ENCODE measurements around the gene KCNIP1.

DNA sequence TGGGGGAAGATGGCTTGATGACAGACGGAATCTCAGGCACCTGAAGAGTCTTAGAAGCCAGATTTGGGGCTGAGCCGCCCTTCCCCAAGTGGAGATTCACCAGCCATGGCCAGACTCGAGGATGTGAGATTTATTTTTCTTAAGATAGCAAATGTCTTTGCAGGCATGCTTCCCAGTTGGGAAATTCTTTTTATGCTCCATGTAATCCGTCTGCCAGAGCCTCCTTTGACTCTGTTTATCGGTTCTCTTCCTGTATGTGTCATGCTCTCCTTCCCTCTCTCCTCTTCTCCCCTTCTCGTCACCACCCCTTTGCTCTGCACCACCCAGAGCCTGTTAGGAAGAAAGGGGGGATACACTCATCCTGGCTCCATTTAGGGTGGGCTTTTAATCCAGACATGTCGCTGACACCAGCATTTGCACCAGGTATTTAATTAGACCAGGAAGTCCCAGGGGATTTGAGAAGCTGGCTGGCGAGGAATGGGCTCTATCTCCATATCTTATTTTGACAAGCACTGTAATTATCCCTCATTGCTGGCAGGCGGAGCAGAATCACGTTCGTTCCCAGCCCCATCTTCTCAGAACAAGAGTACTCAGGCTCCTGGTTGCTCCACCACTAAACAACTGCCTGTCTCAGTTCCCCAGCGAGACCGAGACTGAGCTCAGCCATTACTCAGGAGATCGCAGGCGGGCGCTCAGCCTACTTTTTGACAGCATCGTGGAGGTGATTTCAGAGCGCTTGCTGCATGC is 50.9 kb downstream of the KCNIP1 start:
- TF ChIP-seq, protein P1, sequence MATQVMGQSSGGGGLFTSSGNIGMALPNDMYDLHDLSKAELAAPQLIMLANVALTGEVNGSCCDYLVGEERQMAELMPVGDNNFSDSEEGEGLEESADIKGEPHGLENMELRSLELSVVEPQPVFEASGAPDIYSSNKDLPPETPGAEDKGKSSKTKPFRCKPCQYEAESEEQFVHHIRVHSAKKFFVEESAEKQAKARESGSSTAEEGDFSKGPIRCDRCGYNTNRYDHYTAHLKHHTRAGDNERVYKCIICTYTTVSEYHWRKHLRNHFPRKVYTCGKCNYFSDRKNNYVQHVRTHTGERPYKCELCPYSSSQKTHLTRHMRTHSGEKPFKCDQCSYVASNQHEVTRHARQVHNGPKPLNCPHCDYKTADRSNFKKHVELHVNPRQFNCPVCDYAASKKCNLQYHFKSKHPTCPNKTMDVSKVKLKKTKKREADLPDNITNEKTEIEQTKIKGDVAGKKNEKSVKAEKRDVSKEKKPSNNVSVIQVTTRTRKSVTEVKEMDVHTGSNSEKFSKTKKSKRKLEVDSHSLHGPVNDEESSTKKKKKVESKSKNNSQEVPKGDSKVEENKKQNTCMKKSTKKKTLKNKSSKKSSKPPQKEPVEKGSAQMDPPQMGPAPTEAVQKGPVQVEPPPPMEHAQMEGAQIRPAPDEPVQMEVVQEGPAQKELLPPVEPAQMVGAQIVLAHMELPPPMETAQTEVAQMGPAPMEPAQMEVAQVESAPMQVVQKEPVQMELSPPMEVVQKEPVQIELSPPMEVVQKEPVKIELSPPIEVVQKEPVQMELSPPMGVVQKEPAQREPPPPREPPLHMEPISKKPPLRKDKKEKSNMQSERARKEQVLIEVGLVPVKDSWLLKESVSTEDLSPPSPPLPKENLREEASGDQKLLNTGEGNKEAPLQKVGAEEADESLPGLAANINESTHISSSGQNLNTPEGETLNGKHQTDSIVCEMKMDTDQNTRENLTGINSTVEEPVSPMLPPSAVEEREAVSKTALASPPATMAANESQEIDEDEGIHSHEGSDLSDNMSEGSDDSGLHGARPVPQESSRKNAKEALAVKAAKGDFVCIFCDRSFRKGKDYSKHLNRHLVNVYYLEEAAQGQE (IDR thresholded peaks at IDR 0.05; ENCODE audit: low read depth), result no peak
- TF ChIP-seq TEAD4 (IDR thresholded peaks at IDR 0.05) (no peak), EP300 (IDR thresholded peaks at IDR 0.05; ENCODE audit: borderline replicate concordance) (no peak), NFIC (IDR thresholded peaks at IDR 0.05) (no peak), YY1 (IDR thresholded peaks at IDR 0.05; ENCODE audit: low read depth) (no peak), FOXM1 (IDR thresholded peaks at IDR 0.05; ENCODE audit: borderline replicate concordance, low read depth) (no peak)
- TF ChIP-seq, protein P2, sequence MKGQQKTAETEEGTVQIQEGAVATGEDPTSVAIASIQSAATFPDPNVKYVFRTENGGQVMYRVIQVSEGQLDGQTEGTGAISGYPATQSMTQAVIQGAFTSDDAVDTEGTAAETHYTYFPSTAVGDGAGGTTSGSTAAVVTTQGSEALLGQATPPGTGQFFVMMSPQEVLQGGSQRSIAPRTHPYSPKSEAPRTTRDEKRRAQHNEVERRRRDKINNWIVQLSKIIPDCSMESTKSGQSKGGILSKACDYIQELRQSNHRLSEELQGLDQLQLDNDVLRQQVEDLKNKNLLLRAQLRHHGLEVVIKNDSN (IDR thresholded peaks at IDR 0.05), result no peak

Measured in Ishikawa (cell line).